NCI-H748 treated with DMSO at 0.1 percent for 48 hours (cell line): ENCODE data around the gene ZNF511.
A peak's percentile ranks its signal among the peaks of the same experiment; 100 is the strongest.
"Not testable (repeated sequence)": the region's sequence is repeated elsewhere in the genome, so short reads cannot be mapped to it uniquely, and the experiment has no call there.

Source experiments
- DNase-seq: peaks from one replicate; lab custom pipeline; 2025; lab: John Stamatoyannopoulos, UW

ZNF511 gene, protein sequence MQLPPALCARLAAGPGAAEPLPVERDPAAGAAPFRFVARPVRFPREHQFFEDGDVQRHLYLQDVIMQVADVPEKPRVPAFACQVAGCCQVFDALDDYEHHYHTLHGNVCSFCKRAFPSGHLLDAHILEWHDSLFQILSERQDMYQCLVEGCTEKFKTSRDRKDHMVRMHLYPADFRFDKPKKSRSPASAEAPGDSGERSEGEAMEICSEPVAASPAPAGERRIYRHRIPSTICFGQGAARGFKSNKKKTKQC

DNA sequence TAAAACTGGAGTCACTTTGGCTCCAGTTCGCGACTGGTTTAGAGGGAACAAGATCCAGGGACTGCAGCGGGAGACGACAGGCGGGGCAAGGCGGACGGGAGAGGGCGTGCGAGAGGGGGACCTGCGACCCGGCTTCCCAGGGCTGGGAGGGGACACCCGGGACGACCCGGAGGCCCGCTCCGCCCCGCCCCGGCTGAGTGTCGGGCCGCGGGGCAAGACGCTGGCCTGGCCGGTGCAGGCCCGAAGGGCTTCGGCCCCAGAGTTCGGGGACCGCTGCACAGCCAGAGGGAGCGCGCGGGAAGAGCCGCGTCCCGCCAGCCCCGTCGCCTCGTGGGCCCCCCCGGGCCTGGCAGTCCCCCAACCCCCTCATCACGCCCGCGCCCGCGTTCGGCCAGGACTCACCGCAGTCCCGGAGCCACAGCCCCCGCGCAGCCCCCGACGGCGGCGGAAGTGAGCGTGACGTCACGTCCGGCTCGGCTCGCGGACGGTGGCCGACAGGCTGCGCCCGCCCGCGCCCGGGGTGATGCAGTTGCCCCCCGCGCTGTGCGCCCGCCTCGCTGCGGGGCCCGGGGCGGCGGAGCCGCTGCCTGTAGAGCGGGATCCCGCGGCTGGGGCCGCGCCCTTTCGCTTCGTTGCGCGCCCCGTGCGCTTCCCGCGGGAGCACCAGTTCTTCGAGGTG lies at the start of gene ZNF511, which contains the start of gene TUBGCP2:
Gene ZNF511 (plus strand): TSS at position 494 of the 679 bp plus-strand sequence. CDS start 30 bp downstream, at position 524.
Gene TUBGCP2 (minus strand): TSS at position 452 of the 679 bp plus-strand sequence. CDS start 5,931 bp downstream, outside the sequence.
- DNase-seq: peak; percentile 32

GRCh38 chr10:133259602-133259989 lies 49.1 kb upstream of the ZNF511 start:
- no peak for DNase-seq

DNA sequence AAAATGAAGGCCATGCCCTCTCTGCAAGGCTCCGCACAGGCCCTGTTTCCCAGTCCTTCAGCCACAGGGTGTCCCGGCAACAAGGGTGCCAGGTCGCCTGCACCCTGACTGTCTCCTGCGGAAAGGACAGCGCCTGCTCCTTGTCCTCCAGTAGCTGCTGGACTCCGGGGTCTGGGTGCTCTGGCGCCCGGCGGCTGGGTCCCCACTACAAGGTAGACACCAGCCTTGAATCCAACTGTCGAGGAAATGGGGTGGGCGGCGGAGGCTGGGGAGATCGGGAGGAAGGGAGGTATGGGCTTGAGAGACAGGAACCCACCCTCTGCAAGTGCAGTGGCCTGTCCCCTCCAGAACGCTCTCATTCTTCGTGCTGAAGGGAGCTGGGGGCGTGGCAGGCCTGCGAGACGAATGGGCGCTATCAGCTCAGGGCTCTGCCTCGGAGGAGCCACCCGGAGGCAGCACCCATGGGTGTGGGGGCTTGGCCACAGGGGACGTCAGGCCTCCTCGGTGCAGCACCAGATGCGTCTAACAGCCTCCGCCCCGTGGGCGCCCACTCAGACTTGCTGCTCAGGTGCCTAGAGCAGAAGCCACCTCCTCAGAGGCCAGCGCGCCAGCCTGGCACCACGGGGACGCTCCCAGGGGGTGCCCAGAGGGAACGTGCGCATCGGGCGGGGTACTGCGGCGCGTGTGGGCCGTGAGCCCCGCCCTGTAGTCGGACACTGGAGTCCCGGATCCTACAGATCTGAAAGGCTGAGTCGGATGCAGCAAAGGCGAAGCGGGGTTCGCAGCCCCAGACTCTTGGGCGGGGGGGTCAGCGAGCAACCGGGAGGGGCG lies 47.6 kb upstream of the ZNF511 start:
- DNase-seq: no peak

GRCh38 chr10:133261726-133262325 lies 46.9 kb upstream of the ZNF511 start:
- peak; percentile 37 for DNase-seq

DNA sequence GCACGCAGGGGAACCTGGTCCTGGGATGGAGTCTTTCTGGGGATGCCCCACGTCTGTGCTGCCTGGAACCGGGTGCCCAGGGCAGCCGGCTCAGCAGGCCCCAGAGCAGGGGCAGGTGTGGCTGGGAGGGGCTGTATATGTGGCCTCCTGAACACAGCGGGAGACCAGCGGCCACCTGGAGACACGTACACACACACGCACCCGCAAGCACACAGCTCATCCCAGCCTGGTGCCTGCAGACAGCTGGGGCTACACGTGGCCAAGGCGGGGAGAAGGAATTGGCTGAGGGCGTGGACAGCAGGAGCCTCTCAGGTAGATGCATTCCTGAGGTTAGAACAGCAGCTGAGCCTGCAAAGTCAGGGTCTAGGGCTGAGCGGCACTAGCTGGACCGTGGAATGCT lies 46.0 kb upstream of the ZNF511 start:
- DNase-seq: peak; percentile 2

GRCh38 chr10:133263674-133264073 lies 45.0 kb upstream of the ZNF511 start:
- no peak for DNase-seq

DNA sequence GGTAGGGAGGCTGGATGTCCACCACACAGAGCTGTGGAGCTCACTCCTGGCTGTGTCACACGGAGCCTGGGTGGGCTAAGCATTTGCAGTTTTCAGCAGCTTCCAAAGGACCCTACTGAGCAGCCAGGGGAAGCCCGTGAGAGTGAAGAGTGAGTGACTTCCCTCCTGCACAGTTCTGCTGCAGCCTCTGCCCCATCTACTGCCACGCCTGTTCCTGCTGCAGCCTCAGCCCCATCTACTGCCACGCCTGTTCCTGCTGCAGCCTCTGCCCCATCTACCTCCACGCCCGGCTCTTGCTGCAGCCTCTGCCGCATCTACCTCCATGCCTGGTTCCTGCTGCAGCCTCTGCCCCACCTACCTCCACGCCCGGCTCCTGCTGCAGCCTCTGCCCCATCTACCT lies 44.3 kb upstream of the ZNF511 start:
- DNase-seq: no peak

DNA sequence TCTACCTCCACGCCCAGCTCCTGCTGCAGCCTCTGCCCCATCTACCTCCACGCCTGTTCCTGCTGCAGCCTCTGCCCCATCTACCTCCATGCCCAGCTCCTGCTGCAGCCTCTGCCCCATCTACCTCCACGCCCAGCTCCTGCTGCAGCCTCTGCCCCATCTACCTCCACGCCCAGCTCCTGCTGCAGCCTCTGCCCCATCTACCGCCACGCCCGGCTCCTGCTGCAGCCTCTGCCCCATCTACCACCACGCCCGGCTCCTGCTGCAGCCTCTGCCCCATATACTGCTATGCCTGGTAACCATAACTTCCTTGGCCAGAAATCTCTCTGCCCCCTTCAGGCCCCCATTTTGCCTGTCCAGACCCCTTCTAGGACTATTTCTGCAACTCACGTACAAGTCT lies 43.7 kb upstream of the ZNF511 start:
- not testable (repeated sequence) for DNase-seq

GRCh38 chr10:133266056-133266795 lies 42.5 kb upstream of the ZNF511 start:
- DNase-seq: no peak

DNA sequence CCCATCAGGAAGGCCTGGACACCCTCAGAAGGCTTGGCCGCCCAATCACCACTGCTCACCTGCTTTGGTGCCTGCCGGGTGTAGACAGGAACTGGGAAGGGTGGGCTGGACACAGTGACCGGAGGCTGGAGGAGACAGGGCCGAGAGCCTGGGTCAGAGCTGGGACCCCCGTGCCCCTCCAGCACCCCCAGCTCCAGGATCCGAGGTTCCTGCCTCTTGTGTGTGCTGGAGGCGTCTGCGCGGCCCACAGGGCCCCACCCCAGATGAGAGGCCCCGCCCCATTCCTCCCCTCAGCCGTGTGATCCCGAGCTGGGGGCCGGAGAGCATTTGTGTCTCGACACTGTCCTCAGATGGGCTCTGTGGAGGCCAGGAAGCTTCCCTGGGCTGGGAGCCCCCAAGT lies 41.4 kb upstream of the ZNF511 start:
- no peak for DNase-seq

DNA sequence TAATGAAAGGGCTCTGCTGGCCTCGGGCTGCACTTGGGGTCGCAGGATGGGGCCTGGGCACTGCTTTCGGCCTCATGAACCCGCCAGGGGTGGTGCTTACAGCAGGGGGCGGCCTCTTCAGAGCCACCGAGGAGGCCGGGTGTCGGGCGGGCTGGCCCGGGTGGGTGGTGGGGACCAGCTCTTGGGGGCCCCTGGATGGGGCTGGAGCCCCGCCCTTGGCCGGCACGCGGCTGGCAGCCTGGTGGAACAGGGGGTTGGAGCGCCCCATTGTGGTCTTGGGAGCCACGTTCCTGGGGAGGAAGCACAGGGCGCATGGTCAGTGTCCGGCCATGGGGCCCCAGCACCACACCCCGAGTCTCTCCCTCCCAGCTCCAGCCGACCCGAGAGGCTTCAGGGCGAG lies 40.9 kb upstream of the ZNF511 start:
- no peak for DNase-seq

DNA sequence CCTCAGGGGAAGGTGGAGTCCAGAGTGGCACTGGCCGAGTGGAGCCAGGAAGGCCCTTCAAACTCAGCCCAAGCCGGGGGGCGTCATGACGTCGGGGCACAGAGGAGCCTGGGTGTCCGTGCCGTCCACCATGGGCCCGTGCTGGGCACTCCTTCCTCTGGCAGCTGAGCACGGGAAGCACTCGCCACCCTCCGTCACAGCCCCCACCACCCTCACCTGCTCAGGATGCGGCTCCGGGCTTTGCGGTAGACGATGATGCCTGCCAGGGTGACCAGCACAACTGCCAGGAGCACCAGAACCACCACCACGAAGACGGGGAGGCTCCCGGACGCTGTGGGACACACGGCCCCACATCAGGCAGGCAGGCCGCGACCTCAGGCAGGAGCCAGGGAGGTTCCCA lies 40.2 kb upstream of the ZNF511 start:
- no peak for DNase-seq

DNA sequence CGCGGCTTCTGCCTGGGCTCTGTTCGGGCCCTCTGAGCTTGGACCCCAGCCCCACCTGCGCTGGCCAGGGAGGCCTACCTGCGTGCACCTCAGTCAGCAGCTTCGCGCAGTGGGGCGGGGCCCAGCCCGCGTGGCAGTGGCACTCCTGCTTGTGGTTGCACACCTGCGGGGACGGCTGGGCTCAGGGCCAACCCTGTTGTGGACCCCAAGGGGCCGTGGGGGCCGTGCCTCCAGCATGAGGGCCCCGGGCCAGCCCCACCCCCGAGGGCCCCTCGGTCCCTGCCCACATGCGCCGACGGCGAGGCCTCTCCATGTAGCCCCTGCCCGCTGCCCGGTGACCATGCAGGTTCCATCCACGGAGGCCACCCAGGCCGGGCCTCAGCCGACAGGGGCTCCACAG lies 39.3 kb upstream of the ZNF511 start:
- DNase-seq: no peak

- no peak for DNase-seq
Measured at GRCh38 chr10:133270204-133270603, 38.5 kb upstream of the ZNF511 start.

DNA sequence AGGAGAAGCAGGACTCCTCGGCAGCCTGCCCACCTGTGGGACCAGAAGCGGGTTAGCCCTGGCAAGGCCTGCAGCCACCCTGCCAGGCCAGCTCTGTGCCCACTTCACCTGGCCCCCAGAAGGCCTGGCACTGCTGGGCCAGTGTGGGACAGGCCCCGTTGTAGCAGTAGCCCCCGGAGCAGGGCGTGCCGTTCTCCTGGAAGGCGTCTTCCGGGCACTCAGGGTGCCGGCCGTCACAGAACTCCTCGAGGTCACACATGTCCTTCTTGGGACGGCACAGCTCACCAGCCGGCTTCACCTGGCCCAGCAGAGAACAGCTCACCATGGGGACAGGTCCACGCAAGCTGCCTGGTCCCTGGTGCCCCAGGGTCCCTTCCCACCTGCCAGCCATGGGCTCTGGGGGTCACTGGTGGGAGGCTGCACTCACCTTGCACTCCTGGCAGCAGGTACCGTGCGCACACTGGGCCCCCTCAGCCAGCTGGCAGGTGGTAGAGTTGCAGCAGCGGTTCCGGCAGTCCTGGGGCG lies 37.9 kb upstream of the ZNF511 start:
- no peak for DNase-seq

- DNase-seq: no peak
Measured at GRCh38 chr10:133271521-133272300, 37.0 kb upstream of the ZNF511 start.

GRCh38 chr10:133272301-133272963 lies 36.3 kb upstream of the ZNF511 start:
- no peak for DNase-seq

GRCh38 chr10:133272964-133273420 lies 35.7 kb upstream of the ZNF511 start:
- DNase-seq: no peak

DNA sequence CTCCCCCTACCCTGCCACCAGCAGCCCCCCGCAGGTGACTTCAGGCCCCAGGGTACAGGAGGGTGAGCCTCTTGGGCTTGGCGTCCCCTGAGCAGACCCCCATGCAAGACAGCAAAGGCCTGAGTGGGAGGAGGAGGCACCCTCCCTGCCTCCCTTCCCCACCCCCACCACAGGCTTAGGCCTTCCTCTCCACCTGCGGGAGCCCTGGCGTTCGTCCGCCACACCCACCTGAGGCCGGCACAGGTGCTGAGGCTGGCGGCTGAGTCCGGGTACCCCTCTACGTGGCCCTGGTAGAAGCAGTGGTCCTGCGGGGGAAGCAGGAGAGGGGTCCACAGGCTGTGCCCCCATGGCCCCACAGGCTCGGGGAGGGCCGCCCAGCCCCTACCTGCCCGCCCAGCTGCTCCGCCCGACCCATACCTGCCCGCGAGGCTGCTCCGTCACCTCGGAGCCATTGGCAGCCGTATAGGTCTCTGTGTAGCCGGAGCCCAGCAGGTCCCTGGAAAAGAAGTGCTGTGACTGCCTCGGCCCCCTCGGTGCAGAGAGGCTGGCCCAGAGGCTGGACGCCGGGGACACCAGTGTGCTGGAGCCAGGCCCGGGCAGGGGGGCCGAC lies 35.1 kb upstream of the ZNF511 start:
- DNase-seq: no peak
